HG02588 (cell line): ENCODE measurements around the gene FXN.
"Not testable (repeated sequence)": the region's sequence is repeated elsewhere in the genome, so short reads cannot be mapped to it uniquely, and the experiment has no call there.

Source experiments
- ATAC-seq: cut with Tn5 transposase; IDR thresholded peaks from one replicate; pipeline ENCODE4 v1.9.1; 2021; ENCODE audit warnings: mild to moderate bottlenecking, moderate library complexity; ENCODE audit not compliant: unreplicated experiment

The FXN gene

GRCh38 chr9:69065660-69066059, 30.1 kb downstream of the FXN start:
- ATAC-seq: no peak

- no peak for ATAC-seq
Observed at GRCh38 chr9:69066955-69067354, 31.4 kb downstream of the FXN start.

- no peak for ATAC-seq
Observed at GRCh38 chr9:69070201-69070600, 34.6 kb downstream of the FXN start.

DNA sequence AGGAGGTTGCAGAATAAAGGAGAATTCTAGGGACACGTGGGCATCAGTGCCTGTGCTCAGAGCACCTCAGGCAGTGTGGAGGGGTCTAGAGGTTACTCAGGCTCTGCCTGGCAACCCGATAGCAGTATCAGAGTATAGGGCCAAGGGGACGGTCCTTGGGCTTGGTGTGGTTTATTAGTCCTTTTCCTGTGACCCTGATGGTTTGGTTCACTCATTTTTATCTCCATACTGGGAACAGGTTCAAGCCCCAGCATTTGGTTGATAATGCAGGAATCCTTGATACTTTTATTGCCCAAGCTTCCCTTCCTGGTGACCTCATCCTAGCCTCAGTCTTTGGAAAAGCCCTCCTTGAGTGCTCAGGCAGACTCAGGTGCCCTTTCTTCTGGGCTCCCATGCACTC, 35.5 kb downstream of the FXN start:
- no peak for ATAC-seq

- no peak for ATAC-seq
Observed at GRCh38 chr9:69073103-69073502, 37.6 kb downstream of the FXN start.

DNA sequence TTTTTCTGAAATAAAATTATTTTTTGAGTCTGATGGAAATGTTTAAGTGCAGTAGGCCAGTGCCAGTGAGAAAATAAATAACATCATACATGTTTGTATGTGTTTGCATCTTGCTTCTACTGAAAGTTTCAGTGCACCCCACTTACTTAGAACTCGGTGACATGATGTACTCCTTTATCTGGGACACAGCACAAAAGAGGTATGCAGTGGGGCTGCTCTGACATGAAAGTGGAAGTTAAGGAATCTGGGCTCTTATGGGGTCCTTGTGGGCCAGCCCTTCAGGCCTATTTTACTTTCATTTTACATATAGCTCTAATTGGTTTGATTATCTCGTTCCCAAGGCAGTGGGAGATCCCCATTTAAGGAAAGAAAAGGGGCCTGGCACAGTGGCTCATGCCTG, 39.2 kb downstream of the FXN start:
- ATAC-seq: no peak

DNA sequence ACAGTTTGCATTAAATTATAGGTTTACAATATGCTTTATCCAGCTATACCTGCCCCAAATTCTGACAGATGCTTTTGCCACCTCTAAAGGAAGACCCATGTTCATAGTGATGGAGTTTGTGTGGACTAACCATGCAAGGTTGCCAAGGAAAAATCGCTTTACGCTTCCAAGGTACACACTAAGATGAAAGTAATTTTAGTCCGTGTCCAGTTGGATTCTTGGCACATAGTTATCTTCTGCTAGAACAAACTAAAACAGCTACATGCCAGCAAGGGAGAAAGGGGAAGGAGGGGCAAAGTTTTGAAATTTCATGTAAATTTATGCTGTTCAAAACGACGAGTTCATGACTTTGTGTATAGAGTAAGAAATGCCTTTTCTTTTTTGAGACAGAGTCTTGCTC, 41.0 kb downstream of the FXN start:
- no peak for ATAC-seq

DNA sequence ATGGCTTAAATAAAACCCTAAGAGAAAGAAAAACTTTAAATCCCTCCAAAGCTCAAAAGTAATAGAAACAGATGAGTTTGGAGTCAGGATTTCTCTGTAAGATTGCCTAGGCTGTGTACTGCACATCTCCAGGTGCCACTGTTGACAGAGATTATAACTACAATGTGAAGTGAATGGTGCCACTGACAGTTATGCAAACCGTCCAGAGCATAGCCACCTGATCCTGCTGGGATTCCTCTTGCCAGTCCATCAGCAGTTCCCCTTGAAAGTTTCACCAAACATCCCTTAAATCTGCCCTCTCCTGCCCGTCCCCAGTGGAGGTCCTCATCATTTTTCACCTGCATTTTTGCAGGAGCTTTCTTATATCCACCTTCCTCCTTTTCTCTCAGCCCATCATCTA, 42.5 kb downstream of the FXN start:
- no peak for ATAC-seq

- ATAC-seq: no peak
Observed at GRCh38 chr9:69078581-69078980, 43.0 kb downstream of the FXN start.

DNA sequence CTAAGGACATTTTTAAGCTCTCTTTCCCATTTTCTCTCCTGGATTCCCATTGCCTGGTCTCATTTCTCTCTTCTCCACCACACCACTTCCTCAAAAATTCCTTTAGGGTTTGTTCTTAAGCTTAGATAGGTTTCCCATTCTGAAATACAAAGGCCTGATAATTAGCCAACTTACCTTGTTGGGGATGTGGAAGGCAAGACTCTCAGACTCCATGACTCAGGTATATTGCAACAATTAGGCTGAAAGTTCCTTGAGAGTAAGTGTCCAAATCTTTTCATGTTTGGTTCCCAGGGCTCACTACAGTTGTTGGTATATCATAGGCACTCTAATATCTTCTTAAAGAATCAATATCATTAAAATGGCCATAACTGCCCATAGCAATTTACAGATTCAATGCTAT, 43.6 kb downstream of the FXN start:
- no peak for ATAC-seq

DNA sequence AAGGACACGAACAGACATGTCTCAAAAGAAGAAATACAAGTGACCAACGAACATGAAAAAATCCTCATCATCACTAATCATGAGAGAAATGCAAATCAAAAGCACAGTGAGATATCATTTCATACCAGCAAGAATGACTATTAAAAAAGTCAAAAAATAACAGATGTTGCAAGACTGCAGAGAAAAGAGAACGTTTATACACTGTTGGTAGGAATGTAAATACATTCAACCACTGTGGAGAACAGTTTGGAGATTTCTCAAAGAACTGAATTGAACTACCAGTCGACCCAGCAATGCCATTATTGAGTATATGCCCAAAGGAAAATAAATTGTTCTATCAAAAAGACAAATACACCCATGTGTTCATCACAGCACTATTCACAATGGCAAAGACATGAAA, 45.7 kb downstream of the FXN start:
- no peak for ATAC-seq

DNA sequence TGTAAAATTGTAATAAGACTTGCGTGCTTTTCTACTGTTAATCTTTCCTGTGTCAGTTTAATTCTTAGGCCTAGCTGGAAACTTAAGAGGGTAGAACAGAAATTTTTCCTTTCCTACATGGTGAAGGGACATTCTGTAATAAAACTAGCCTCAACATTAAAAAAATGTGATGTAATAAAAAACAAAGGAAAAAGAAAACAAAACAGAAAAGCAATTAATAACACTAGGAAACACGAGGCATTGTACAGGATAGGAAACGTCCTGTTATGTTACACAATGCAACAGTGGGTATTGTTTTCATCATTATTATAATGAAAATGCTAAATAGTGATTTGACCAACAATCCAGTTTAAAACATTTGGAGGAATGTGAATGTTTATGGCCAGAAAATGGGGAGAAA, 47.8 kb downstream of the FXN start:
- ATAC-seq: no peak

GRCh38 chr9:69085569-69086283, 50.2 kb downstream of the FXN start:
- no peak for ATAC-seq

- no peak for ATAC-seq
Observed at GRCh38 chr9:69086312-69086711, 50.8 kb downstream of the FXN start.

GRCh38 chr9:69086769-69087168, 51.2 kb downstream of the FXN start:
- ATAC-seq: no peak

GRCh38 chr9:69089082-69089481, 53.5 kb downstream of the FXN start:
- ATAC-seq: no peak

DNA sequence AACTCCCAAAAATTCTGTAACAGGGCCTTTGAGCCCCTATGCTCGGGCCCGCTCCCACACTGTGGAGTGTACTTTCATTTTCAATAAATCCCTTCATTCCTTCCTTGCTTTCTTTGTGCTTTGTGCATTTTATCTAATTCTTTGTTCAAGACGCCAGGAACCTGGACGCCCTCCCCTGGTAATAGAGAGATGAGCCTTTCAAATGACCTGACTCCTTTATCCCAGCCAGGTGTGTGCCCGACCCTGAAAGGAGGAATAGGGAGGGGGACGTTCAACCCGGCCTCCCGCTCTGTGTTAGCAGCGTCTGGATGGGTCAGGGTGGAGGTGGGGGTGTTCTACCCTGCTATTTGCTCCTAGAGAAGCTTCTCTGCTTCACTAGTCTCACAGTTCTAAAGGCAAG, 53.9 kb downstream of the FXN start:
- ATAC-seq: no peak

- ATAC-seq: no peak
Observed at GRCh38 chr9:69090140-69090750, 54.7 kb downstream of the FXN start.

DNA sequence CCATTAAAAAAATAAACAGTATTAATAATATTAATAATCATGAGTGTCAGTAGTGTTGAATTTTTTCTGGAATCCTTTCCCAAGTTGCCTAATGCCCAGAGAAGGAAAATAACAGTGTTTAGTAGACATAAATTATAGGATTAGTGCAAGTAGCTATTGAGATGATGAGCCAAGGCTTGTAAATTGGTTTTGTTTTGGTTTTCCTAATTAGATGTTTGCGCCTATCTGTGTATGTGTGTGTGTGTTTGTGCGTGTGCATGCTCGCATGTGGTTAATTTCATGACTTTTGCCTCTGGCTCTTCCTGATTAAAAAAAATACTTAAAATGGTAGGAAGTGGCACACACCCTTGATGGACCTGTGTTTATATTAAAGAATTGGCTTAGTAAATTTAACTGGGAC, 55.4 kb downstream of the FXN start:
- ATAC-seq: no peak

DNA sequence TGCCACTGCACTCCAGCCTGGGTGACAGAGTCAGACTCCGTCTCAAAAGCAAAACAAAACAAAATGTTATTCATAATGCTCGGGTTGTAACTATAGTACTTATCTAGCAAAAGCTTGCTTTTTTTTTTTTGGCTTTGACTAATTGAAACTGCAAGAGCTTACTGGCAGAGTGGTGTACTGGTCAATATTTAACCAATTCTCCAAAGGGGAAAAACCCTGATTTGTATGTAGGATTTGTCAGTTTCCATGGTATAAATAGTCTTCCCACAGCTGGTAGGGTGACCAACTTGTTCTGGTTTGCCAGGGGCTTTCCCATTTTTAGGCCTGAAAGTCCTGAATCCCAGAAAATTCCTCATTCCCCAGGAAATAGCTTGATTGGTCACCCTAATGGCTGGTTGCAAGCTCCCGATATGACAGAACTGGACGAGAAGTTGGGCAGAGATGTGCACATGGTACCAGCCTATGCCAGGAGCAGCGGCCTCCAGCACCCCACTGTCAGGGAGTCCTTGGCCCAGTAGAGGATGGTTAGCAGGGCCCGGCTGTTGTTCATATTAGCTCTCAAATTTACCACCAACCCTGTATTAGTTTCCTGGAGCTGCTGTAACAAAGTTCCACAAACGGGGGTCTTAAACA, 58.0 kb downstream of the FXN start:
- ATAC-seq: peak; percentile 78

DNA sequence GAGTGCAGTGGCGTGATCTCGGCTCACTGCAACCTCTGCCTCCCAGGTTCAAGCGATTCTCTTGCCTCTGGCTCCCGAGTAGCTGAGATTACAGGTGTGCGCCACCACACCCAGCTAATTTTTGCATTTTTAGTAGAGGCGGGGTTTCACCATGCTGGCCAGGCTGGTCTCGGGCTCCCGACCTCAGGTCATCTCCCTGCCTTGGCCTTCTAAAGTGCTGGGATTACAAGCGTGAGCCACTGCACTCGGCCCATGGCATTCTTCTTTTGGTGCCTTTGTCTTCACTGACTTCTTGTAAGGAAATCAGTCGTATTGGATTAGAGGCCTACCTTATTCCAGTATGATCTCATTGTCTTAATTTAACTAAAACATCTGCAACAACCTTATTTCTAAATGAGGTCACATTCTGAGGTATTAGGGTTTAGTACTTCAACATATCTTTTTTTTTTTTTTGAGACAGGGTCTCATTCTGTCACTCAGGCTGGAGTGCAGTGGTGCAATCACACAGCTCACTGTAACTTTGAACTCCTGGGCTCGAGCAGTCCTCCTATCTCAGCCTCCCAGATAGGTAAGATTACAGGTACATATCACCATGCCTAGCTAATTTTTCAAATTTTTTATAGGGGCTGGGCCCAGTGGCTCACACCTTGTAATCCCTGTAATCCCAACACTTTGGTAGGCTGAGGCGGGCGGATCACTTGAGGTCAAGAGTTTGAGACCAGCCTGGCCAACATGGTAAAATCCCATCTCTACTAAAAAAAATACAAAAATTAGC, 59.0 kb downstream of the FXN start:
- ATAC-seq: not testable (repeated sequence)

DNA sequence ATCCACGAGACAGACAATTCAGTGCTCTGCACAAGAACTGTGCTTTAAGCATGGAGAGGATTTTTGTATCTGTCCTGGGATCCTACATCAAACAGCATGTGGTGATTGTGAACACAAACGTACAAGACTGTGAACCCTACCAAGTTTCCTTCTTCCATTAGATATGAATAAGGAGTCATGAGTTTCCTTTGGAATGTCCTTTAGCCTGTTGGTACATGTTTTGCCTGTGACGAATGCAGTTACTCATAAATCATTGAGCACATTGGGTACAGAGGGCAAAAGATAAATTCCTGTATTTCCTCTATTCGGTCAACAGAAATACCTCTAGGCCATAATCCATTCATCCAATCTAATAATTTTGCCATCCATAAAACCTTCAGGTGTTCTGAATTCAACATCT, 61.5 kb downstream of the FXN start:
- ATAC-seq: no peak
